ENCODE data around the gene VCAM1.

DNA sequence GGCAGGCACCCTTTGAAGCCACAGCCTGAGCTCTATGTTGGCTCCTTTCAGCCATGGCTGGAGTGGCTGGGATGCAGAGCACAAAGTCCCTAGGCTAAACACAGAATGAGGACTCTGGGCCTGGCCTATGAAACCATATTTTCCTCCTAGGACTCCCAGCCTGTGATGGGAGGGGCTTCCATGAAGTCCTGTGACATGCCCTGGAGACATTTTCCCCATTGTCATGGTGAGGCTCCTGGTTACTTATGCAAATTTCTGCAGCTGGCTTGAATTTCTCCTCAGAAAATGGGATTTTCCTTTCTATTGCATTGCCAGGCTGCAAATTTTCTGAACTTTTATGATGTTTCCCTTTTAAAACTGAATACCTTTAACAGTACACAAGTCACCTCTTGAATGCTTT, 61.3 kb downstream of the VCAM1 start:
- TF ChIP-seq, protein P1, sequence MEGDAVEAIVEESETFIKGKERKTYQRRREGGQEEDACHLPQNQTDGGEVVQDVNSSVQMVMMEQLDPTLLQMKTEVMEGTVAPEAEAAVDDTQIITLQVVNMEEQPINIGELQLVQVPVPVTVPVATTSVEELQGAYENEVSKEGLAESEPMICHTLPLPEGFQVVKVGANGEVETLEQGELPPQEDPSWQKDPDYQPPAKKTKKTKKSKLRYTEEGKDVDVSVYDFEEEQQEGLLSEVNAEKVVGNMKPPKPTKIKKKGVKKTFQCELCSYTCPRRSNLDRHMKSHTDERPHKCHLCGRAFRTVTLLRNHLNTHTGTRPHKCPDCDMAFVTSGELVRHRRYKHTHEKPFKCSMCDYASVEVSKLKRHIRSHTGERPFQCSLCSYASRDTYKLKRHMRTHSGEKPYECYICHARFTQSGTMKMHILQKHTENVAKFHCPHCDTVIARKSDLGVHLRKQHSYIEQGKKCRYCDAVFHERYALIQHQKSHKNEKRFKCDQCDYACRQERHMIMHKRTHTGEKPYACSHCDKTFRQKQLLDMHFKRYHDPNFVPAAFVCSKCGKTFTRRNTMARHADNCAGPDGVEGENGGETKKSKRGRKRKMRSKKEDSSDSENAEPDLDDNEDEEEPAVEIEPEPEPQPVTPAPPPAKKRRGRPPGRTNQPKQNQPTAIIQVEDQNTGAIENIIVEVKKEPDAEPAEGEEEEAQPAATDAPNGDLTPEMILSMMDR (IDR thresholded peaks at IDR 0.05; ENCODE audit: insufficient read depth, low read length), result no peak
- no peak for TF ChIP-seq POLR2AphosphoS5 (IDR thresholded peaks at IDR 0.05; ENCODE audit: low read depth)
- TF ChIP-seq REST (IDR thresholded peaks at IDR 0.05; ENCODE audit: insufficient replicate concordance, low read depth), result no peak
- TF ChIP-seq SPI1 (IDR thresholded peaks at IDR 0.05; ENCODE audit: borderline replicate concordance, low read depth), result no peak

Data from HL-60 (cell line).